Subcutaneous adipose tissue (tissue), 4 donors: ENCODE measurements around the gene FKTN. TPM values are rescaled to one million over a fixed set of nuclear protein-coding genes. Genes with fewer than 3 reads are reported as not detected.

Source experiments
- total RNA-seq, 4 donors: library from RNA; depleted of rRNA; stranded (reverse); fragments of >200 nt; gene quantifications; one replicate each; pipeline ENCODE4 v1.1.0, GENCODE V29; 2016
- TF ChIP-seq, protein P1 (sequence below): fragments of 450-650 bp; IDR thresholded peaks from one replicate; pipeline ENCODE4 v1.5.1; 2016; ENCODE audit warnings: low read depth, mild to moderate bottlenecking, control low read depth, antibody characterized with exemption, moderate library complexity

The FKTN gene
- 10 to 100 TPM in 3 of 4 donors, 1 to 10 TPM in 1; 7.9 to 17.8 (median 10.9) TPM for total RNA-seq

DNA sequence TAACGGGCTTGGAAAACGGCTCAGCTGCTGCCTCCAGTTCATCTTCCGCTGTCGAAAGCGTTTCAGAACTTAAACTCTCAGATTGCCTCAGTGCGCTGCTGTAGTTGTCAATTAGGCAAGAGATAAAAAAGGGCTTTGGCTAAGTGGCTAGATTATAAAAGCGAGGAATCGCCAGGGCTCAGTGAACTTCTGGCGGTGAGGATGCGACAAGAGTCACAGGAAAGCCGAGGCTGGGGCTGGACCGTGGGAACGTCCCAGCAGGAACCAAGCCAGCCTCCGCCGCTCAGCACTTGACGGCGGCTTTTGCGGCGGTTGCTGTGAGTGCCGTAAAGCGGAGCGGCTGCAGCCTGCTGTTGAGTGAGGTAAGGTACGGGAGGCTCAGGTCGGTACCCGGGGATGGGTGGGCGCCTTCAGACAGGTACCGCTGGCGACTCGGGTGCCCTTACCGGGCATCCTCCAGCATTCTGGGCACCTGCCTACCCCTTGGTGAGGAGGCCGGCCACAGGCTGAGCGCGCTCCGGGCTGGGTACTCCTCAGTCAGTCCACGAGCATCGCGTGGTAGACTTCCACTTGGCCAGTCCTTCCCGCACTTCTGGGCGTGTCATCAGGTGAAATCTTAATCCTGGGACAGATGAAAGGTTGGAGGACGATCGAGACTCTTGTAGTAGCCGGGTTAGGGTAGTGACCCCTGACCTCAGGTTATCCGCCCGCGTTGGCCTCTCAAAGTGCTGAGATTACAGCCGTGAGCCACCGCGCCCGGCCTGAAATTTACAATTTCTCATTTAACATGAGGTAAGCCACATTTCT, at the start of gene FKTN:
FKTN (plus strand) TSS at position 328 of the 807 bp plus-strand sequence. CDS start 16,902 bp downstream, outside the sequence.
- TF ChIP-seq, protein P1, sequence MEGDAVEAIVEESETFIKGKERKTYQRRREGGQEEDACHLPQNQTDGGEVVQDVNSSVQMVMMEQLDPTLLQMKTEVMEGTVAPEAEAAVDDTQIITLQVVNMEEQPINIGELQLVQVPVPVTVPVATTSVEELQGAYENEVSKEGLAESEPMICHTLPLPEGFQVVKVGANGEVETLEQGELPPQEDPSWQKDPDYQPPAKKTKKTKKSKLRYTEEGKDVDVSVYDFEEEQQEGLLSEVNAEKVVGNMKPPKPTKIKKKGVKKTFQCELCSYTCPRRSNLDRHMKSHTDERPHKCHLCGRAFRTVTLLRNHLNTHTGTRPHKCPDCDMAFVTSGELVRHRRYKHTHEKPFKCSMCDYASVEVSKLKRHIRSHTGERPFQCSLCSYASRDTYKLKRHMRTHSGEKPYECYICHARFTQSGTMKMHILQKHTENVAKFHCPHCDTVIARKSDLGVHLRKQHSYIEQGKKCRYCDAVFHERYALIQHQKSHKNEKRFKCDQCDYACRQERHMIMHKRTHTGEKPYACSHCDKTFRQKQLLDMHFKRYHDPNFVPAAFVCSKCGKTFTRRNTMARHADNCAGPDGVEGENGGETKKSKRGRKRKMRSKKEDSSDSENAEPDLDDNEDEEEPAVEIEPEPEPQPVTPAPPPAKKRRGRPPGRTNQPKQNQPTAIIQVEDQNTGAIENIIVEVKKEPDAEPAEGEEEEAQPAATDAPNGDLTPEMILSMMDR, result no peak

DNA sequence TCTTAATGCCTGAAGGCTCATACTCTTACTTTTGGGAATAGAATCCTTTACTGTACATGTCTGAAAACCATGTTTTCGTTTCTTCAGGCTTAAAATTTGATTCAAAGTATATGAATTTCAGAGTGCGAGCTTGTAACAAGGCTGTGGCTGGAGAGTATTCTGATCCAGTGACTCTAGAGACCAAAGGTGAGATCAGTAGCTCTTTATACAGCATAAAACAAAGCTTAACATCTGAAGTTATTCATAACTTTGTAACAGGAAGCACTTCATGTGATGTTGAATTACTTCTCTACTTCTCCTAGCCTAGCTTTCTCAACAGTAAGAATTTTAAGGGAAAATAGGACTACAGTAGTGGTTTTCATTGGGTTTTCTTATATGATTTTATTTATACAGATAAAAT, 49.4 kb upstream of the FKTN start:
- TF ChIP-seq, protein P1, result no peak

DNA sequence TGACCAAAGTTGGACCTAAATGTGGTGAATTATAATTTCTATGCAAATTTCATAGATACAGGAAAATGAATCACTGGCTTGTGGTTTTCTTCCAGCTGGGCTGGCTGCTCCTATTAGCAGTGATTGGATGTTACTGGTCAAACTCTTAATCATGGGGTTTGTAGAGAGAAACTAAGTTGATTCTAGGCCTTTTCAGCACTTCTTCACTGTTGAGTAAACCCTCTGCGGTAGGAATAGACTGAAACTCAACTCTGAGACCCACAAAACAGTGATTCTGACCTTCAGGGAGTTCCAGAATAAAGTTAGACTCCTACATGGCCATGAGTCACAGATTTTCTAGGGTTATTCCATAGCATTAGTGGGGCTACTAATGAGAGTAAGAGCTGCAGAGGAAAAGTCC, 47.9 kb upstream of the FKTN start:
- TF ChIP-seq, protein P1, result no peak

DNA sequence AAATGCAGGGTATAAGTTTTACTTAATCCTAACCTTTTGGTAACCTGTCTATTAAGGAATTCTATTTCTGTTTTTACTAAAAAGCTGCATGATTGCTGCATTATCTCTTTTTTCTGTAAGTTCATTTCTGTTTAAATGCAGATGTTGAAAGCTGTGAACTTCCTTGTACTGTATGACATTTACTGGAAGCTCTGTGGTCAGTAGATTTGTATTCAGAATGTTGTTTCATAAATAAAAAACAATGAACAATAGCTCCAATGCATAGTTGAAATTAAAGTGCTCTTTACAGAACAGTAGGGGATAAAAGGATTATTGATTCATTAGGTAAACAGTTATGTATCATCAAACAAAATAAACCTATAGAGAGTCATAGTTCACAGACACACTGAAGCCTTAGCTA, 46.5 kb upstream of the FKTN start:
- TF ChIP-seq, protein P1, result no peak

DNA sequence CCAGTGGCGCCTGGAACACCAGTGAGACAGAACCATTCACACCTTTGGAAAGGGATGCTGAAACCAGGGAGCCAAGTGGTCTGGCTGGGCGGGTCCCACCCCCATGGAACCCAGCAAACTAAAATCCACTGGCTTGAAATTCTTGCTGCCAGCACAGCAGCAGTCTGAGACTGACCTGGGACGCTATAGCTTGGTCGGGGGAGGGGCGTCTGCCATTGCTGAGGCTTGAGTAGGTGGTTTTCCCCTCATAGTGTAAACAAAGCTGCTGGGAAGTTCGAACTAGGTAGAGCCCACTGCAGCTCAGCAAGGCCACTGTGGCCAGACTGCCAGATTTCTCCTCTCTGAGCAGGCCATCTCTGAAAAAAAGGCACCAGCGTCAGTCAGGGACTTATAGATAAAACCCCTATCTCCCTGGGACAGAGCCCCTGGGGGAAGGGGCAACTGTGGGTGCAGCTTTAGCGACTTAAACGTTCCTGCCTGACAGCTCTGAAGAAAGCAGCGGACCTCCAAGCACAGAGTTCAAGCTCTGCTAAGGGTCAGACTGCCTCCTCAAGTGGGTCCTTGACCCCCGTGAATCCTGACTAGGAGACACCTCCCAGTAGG, 42.0 kb upstream of the FKTN start:
- TF ChIP-seq, protein P1, result no peak

DNA sequence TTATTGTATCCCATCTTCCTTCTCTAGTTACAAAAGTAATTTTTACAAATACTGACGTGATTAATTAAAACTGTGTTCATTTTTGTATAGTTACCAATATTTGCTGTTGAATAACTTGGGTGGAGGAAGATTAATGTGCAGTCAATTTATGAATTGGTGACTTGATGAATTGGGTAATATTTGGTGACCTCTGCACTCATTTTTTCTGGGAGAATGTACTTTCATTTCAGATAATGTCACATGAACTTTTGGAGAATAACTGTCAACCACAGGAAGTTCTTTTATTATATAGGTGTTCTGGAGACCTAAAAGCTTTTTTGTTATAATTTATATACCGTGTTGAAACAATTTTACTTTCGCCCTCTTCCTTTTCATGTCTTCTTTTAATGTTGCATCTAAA, 26.4 kb upstream of the FKTN start:
- TF ChIP-seq, protein P1, result no peak

DNA sequence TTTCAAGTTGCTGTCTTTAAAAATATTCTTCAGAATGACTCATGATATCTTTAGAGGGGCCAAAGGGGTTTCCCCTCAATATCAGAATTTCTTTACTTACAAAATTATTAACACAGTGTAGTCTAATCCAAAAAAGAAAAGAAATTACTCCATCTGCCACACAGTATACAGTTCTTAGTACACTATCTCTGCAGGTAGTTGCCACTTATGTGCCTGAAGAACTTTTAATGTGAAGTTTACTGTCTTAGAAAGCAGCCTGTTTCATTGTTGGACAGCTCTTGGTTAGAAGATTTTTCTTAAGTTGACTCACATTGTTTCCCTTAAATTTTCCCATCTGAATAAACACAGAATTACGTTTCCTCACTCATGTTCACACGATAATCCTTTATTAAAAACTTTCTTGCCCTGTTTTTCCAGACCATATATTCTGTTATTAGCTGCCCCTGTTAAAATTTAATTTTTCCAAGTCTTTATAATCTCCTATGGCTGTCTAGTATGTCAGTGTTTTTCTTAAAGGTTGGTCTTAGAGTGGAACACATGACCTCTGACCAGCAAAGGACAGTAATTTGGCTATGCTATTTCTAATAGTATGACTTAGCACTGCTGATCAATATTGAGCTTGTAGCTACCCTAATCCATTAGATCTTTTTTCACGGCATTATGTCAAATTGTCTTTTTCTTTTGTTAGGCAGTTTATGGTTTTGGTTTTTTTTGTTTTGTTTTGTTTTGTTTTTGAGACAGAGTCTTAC, 21.8 kb upstream of the FKTN start:
- TF ChIP-seq, protein P1, result no peak
